MM.1S (cell line): ENCODE results near the gene KCNIP4.
"Not testable (repeated sequence)": the region's sequence is repeated elsewhere in the genome, so short reads cannot be mapped to it uniquely, and the experiment has no call there.

Experiments used
- DNase-seq: peaks from one replicate; pipeline ENCODE4 v3.0.0-alpha.2; 2015
- H2AFZ ChIP-seq: fragments of 300-600 bp; sonication (generic); 2 replicates; pipeline ENCODE4 v1.6.0; 2016; ENCODE audit warnings: antibody characterized with exemption, low read length
- H3F3A ChIP-seq: fragments of 300-600 bp; sonication (generic); 2 replicates; pipeline ENCODE4 v1.6.1; 2016; ENCODE audit warnings: mild to moderate bottlenecking, antibody characterized with exemption, low read length, moderate library complexity, mixed read lengths; ENCODE audit not compliant: insufficient read depth
- H3K27ac ChIP-seq: fragments of 300-600 bp; sonication (generic); 2 replicates; pipeline ENCODE4 v1.5.1; 2016; ENCODE audit warnings: mild to moderate bottlenecking, low read length
- H3K27me3 ChIP-seq: fragments of 300-600 bp; sonication (generic); replicated peaks from 2 replicates; pipeline ENCODE4 v1.6.0; 2016; ENCODE audit warnings: low read length; ENCODE audit not compliant: insufficient read depth
- H3K36me3 ChIP-seq: fragments of 300-600 bp; sonication (generic); replicated peaks from 2 replicates; pipeline ENCODE4 v1.6.1; 2016; ENCODE audit warnings: mild to moderate bottlenecking, low read length, mixed read lengths; ENCODE audit not compliant: insufficient read depth
- H3K4me1 ChIP-seq: fragments of 300-600 bp; sonication (generic); 2 replicates; pipeline ENCODE4 v1.6.1; 2016; ENCODE audit warnings: low read length, mixed read lengths
- H3K4me2 ChIP-seq: fragments of 300-600 bp; sonication (generic); 2 replicates; pipeline ENCODE4 v1.6.0; 2016; ENCODE audit warnings: low read depth, low read length
- H3K4me3 ChIP-seq: fragments of 300-600 bp; sonication (generic); 2 replicates; pipeline ENCODE4 v1.5.1; 2016; ENCODE audit warnings: low read length, mixed read lengths
- H3K79me2 ChIP-seq: fragments of 300-600 bp; sonication (generic); 2 replicates; pipeline ENCODE4 v1.6.1; 2016; ENCODE audit warnings: mixed run types, low read length, mixed read lengths
- H3K9ac ChIP-seq: fragments of 300-600 bp; sonication (generic); 2 replicates; pipeline ENCODE4 v1.6.1; 2016; ENCODE audit warnings: low read length, mixed read lengths
- H3K9me2 ChIP-seq: fragments of 300-600 bp; sonication (generic); replicated peaks from 2 replicates; pipeline ENCODE4 v1.6.1; 2016; ENCODE audit warnings: mild to moderate bottlenecking, low read length, mixed read lengths; ENCODE audit not compliant: insufficient read depth
- H3K9me3 ChIP-seq: fragments of 300-600 bp; sonication (generic); replicated peaks from 2 replicates; pipeline ENCODE4 v1.6.1; 2016; ENCODE audit warnings: mild to moderate bottlenecking, low read length, mixed read lengths; ENCODE audit not compliant: insufficient read depth
- H4K20me1 ChIP-seq: fragments of 300-600 bp; sonication (generic); 2 replicates; pipeline ENCODE4 v1.6.1; 2016; ENCODE audit warnings: mild to moderate bottlenecking, low read length, moderate library complexity, mixed read lengths; ENCODE audit not compliant: insufficient read depth
- EZH2 ChIP-seq: fragments of 300-600 bp; sonication (generic); optimal IDR thresholded peaks from 2 replicates; pipeline ENCODE3; 2017; ENCODE audit warnings: low read depth, mild to moderate bottlenecking, antibody characterized with exemption, low read length, mixed read lengths
- EZH2phosphoT487 ChIP-seq: fragments of 300-600 bp; sonication (generic); IDR thresholded peaks from 2 replicates; pipeline ENCODE4 v1.6.1; 2018; ENCODE audit warnings: antibody characterized with exemption, low read length
- TF ChIP-seq, protein P1 (sequence below): fragments of 300-600 bp; sonication (generic); IDR thresholded peaks from 2 replicates; pipeline ENCODE4 v1.5.1; 2016; ENCODE audit warnings: antibody characterized with exemption, low read length, mixed read lengths

KCNIP4 gene

GRCh38 chr4:21366312-21366711, 582.3 kb downstream of the KCNIP4 start:
- no peak overlapping the region for H3K4me2 ChIP-seq
- TF ChIP-seq EZH2 (no peak), EZH2phosphoT487 (no peak)
- TF ChIP-seq, protein P1, sequence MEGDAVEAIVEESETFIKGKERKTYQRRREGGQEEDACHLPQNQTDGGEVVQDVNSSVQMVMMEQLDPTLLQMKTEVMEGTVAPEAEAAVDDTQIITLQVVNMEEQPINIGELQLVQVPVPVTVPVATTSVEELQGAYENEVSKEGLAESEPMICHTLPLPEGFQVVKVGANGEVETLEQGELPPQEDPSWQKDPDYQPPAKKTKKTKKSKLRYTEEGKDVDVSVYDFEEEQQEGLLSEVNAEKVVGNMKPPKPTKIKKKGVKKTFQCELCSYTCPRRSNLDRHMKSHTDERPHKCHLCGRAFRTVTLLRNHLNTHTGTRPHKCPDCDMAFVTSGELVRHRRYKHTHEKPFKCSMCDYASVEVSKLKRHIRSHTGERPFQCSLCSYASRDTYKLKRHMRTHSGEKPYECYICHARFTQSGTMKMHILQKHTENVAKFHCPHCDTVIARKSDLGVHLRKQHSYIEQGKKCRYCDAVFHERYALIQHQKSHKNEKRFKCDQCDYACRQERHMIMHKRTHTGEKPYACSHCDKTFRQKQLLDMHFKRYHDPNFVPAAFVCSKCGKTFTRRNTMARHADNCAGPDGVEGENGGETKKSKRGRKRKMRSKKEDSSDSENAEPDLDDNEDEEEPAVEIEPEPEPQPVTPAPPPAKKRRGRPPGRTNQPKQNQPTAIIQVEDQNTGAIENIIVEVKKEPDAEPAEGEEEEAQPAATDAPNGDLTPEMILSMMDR: no peak
- no peak overlapping the region for H2AFZ ChIP-seq
- no peak overlapping the region for H3K27ac ChIP-seq
- no peaks in the 10 kb centered on the region for H3K9me3 ChIP-seq
- no peak overlapping the region for H3K4me3 ChIP-seq
- no peaks in the 10 kb centered on the region for H3K27me3 ChIP-seq
- no peaks in the 10 kb centered on the region for H3K4me1 ChIP-seq
- no peak overlapping the region for H3K9ac ChIP-seq
- no peaks in the 10 kb centered on the region for H3K36me3 ChIP-seq
- no peaks in the 10 kb centered on the region for H3K9me2 ChIP-seq
- H4K20me1 ChIP-seq: no peaks in the 10 kb centered on the region
- no peaks in the 10 kb centered on the region for H3K79me2 ChIP-seq
- H3F3A ChIP-seq: no peaks in the 10 kb centered on the region
- DNase-seq: no peak

GRCh38 chr4:21363701-21364100, 584.9 kb downstream of the KCNIP4 start:
- H2AFZ ChIP-seq: no peak overlapping the region
- no peaks in the 10 kb centered on the region for H3F3A ChIP-seq
- H3K79me2 ChIP-seq: no peaks in the 10 kb centered on the region
- H3K9ac ChIP-seq: no peak overlapping the region
- no peak overlapping the region for H3K4me2 ChIP-seq
- no peaks in the 10 kb centered on the region for H3K27me3 ChIP-seq
- H3K9me3 ChIP-seq: no peaks in the 10 kb centered on the region
- TF ChIP-seq, protein P1: no peak
- TF ChIP-seq EZH2phosphoT487: no peak
- no peak for DNase-seq
- H3K9me2 ChIP-seq: no peaks in the 10 kb centered on the region
- no peaks in the 10 kb centered on the region for H3K4me1 ChIP-seq
- H3K27ac ChIP-seq: no peak overlapping the region
- no peaks in the 10 kb centered on the region for H3K36me3 ChIP-seq
- no peak overlapping the region for H3K4me3 ChIP-seq
- H4K20me1 ChIP-seq: no peaks in the 10 kb centered on the region

DNA sequence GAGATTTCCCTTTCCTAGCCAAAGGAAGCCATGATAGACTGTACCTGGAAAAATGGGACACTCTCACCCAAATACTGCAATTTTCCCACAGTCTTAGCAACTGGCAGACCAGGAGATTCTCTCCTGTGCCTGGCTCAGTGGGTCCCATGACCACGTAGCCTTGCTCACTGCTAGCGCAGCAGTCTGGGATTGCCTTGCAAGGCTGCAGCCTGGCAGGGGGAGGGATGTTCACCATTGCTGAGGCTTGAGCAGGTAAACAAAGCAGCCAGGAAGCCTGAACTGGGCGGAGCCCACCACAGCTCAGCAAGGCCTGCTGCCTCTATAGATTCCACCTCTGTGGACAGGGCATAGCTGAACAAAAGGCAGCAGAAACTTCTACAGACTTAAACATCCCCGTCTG, 596.2 kb downstream of the KCNIP4 start:
- not testable (repeated sequence) for H3K4me1 ChIP-seq, H3K9me2 ChIP-seq, DNase-seq, H3K9ac ChIP-seq, H3F3A ChIP-seq, H3K4me3 ChIP-seq, H4K20me1 ChIP-seq, H3K27me3 ChIP-seq, H3K4me2 ChIP-seq, H3K27ac ChIP-seq, H2AFZ ChIP-seq, H3K36me3 ChIP-seq, H3K79me2 ChIP-seq, H3K9me3 ChIP-seq

GRCh38 chr4:21347142-21347541, 601.4 kb downstream of the KCNIP4 start:
- no peak for DNase-seq
- Histone ChIP-seq H3K27ac (no peak overlapping the region), H3K4me3 (no peak overlapping the region), H3K4me1 (no peaks in the 10 kb centered on the region), H2AFZ (no peak overlapping the region), H3K9me2 (no peaks in the 10 kb centered on the region), H4K20me1 (no peaks in the 10 kb centered on the region), H3F3A (no peaks in the 10 kb centered on the region), H3K27me3 (no peaks in the 10 kb centered on the region), H3K79me2 (no peaks in the 10 kb centered on the region), H3K4me2 (no peak overlapping the region), H3K9ac (no peak overlapping the region), H3K9me3 (no peaks in the 10 kb centered on the region), H3K36me3 (no peaks in the 10 kb centered on the region)
- TF ChIP-seq EZH2phosphoT487 (no peak), EZH2 (no peak)
- TF ChIP-seq, protein P1: no peak
